HG03066 (cell line): Measurements from ENCODE around the gene SLC22A17.

ENCODE experiments used
- ATAC-seq: cut with Tn5 transposase; IDR thresholded peaks from one replicate; pipeline ENCODE4 v1.9.1; 2021; ENCODE audit warnings: low read depth; ENCODE audit not compliant: unreplicated experiment

Gene SLC22A17

GRCh38 chr14:23316300-23316699 lies 36.4 kb downstream of the SLC22A17 start:
- no peak for ATAC-seq

- no peak for ATAC-seq
These were observed 42.1 kb downstream of the SLC22A17 start for GRCh38 chr14:23310546-23310945.

- no peak for ATAC-seq
These were observed 43.8 kb downstream of the SLC22A17 start for GRCh38 chr14:23308721-23309445.

GRCh38 chr14:23307687-23308644 lies 44.7 kb downstream of the SLC22A17 start:
- no peak for ATAC-seq

GRCh38 chr14:23307146-23307530 lies 45.5 kb downstream of the SLC22A17 start:
- no peak for ATAC-seq

GRCh38 chr14:23306412-23307145 lies 46.1 kb downstream of the SLC22A17 start, which contains the start of gene BCL2L2:
Gene BCL2L2 (plus strand): TSS chr14:23306833. CDS start chr14:23307768, 935 bp downstream.
- ATAC-seq: no peak

- peak; percentile 32 for ATAC-seq
These were observed 50.1 kb downstream of the SLC22A17 start, which contains the start of gene PPP1R3E for GRCh38 chr14:23302290-23303225. Gene PPP1R3E (minus strand): TSS chr14:23302859. CDS start chr14:23302576, 283 bp downstream.

GRCh38 chr14:23301969-23302289 lies 50.8 kb downstream of the SLC22A17 start:
- peak; percentile 8 for ATAC-seq

GRCh38 chr14:23301288-23301968 lies 51.3 kb downstream of the SLC22A17 start:
- ATAC-seq: peak; percentile 74

- no peak for ATAC-seq
These were observed 51.9 kb downstream of the SLC22A17 start for GRCh38 chr14:23300687-23301223.

GRCh38 chr14:23299986-23300686 lies 52.6 kb downstream of the SLC22A17 start:
- no peak for ATAC-seq

GRCh38 chr14:23299211-23299957 lies 53.3 kb downstream of the SLC22A17 start:
- no peak for ATAC-seq

GRCh38 chr14:23297611-23298277 lies 54.9 kb downstream of the SLC22A17 start:
- ATAC-seq: no peak

- no peak for ATAC-seq
These were observed 55.6 kb downstream of the SLC22A17 start for GRCh38 chr14:23297096-23297495.
